ENCODE results near the gene TKFC. TPM values are rescaled to one million over a fixed set of nuclear protein-coding genes. Genes with fewer than 3 reads are reported as not detected.

Gene TKFC, protein sequence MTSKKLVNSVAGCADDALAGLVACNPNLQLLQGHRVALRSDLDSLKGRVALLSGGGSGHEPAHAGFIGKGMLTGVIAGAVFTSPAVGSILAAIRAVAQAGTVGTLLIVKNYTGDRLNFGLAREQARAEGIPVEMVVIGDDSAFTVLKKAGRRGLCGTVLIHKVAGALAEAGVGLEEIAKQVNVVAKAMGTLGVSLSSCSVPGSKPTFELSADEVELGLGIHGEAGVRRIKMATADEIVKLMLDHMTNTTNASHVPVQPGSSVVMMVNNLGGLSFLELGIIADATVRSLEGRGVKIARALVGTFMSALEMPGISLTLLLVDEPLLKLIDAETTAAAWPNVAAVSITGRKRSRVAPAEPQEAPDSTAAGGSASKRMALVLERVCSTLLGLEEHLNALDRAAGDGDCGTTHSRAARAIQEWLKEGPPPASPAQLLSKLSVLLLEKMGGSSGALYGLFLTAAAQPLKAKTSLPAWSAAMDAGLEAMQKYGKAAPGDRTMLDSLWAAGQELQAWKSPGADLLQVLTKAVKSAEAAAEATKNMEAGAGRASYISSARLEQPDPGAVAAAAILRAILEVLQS
- 23.9 and 29.1 TPM in 2 replicates for total RNA-seq

DNA sequence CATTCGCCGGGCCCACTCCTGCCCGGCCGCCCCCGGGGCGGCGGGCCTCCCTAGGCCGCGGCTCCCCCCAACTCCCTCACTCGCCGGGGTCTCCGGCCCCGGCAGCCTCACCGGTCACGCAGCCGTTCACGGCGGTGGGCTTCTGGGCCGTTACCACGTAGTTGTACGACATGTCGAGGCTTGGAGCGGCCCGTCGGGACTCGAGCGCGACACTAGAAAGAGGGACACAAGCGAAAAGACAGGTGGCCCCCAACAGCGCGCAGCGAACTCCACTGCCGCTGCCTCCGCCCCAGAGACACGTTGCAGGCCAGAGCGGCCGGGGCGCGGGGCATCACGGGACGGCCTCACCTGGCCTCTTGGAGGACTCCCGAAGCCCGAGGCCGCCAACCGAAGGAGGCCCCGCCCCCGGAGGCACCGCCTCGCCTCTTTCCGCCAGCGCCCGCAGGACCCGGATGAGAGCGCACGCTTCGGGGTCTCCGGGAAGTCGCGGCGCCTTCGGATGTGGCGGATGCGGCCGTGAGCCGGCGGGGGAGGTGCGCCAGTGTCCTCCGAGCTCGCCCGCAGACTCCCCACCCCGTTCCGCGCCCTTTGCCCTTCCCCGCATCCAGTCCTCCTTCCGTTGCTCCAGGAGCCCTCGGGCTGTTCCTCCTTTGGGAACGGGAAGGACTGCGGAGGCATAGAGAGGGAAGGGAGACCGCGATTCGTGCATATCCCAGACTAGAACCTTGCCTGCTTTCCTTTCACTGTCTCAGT is at the start of gene TKFC, which contains the start of gene DDB1:
TSS of gene TKFC (plus strand) at position 432 of the 753 bp plus-strand sequence. CDS start 1,501 bp downstream, outside the sequence.
TSS of gene DDB1 (minus strand) at position 309 of the 753 bp plus-strand sequence. CDS start at position 172, 137 bp downstream.

DNA sequence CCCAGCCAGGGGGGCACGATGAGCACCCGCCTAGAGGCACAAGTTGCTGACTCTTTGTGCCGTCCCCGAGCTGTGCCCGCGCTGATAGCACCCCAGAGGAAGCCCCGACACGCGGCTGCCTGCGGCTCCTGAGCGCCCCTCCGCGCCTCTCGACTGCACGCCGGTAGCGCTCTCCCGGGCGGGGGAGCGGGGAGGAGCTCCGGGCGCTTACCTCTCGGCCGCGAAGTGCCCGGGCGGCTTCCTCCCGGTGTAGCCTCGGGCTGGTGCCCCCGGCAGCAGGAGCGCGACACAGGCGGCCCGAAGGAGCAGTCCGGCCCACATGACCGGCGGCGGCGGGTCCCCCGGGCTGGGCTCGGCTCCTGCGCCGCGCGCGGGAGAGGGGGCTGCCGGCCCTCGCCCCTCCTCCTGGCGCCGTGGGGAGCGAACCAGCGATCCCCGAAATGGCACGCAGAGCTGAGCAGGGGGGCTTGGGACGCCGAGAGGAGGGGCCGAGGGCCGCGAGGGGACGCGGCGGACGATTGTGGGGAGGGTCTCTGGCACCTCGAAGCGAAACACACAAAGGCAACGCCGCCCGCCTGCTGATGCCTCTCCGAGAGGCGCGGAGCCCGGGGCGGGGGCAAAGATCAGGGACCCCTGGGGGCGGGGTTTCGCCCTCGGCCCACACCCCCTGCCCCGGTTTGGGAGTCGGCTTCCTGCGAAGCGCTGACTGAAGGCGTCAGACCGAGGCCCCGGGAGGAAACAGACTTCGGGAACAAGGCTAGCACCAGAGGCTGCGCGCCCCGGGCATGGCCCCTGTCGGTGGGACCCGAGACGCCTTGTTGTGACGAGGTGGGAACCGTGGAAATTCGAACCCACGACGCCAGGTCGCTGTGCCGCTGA is 38.1 kb upstream of the TKFC start, which contains the start of gene VWCE:
TSS of gene VWCE (minus strand) at position 600 of the 879 bp plus-strand sequence. CDS start at position 321, 279 bp downstream.

DNA sequence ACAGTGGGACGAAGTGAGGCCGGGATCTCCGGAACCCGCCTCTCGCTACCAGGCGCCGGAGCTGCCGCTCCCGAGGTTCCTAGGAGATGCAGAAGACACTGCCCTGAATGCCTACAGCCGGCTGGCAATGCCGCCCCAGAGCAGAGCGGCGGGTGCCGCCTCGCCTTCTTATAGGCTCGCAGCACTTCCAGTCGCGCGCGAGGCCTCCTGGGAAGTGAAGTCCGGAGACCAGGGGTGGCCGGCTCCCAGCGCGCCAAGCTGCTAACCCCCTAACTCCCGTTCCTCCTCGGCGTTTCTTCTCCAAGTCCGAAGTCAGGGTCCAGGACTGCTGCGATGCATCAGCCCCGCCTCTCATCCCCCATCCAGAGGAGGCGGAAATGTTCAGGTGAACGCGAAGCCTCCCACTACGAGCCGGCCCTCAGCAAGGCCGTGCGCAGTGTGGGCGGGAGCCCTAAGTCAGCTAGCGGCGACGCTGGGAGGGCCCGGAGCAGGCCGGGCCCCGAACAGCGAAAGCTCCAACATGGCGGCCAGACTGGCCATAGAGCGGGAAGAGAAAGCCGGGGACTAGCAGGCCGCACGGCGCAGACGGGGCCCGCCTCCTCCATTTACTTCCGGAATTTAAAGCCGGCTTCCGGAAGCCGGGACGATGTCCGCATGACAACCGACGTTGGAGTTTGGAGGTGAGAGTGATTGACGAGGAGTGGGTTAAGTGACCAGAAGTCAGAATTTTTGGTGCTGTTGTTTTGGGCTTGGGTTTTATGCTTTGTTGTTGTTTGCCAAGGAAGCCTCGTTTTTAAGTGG is 28.9 kb downstream of the TKFC start, which contains the start of the genes CYB561A3 and TMEM138:
TSS of gene CYB561A3 (minus strand) at position 142 of the 801 bp plus-strand sequence. CDS start 5,169 bp downstream, outside the sequence.
TSS of gene TMEM138 (plus strand) at position 634 of the 801 bp plus-strand sequence. CDS start 2,017 bp downstream, outside the sequence.

Other genes starting within 250 kb of the TKFC start
- gene CD5, start 230.7 kb upstream of the TKFC start, total RNA-seq = not detected in 2 replicates
- 12.9 and 16.2 TPM in 2 replicates for gene VPS37C, start 171.8 kb upstream of the TKFC start, total RNA-seq
- 0.73 and 2.2 TPM in 2 replicates for gene PGA3, start 129.7 kb upstream of the TKFC start, total RNA-seq
- gene PGA4, start 110.9 kb upstream of the TKFC start, total RNA-seq = under 0.01 and 0.37 TPM in 2 replicates
- gene PGA5, start 92.1 kb upstream of the TKFC start, total RNA-seq = 0.37 and 0.39 TPM in 2 replicates
- gene VWCE, start 37.9 kb upstream of the TKFC start, total RNA-seq = 3.1 and 8.1 TPM in 2 replicates
- 241 and 273 TPM in 2 replicates for gene DDB1, start 123 bp upstream of the TKFC start, total RNA-seq
- gene CYB561A3, start 28.7 kb downstream of the TKFC start, total RNA-seq = 28.2 and 29.4 TPM in 2 replicates
- gene TMEM138, start 29.1 kb downstream of the TKFC start, total RNA-seq = 23.1 and 25.6 TPM in 2 replicates
- gene TMEM216, start 59.4 kb downstream of the TKFC start, total RNA-seq = 4.7 and 5.1 TPM in 2 replicates
- 24.6 and 31.7 TPM in 2 replicates for gene CPSF7, start 96.7 kb downstream of the TKFC start, total RNA-seq
- 31.5 and 39.7 TPM in 2 replicates for gene SDHAF2, start 96.9 kb downstream of the TKFC start, total RNA-seq
- gene LRRC10B, start 175.5 kb downstream of the TKFC start, total RNA-seq = under 0.01 TPM in 1 of 2 replicates, not detected in the other
- 7.4 and 11.0 TPM in 2 replicates for gene SYT7, start 247.8 kb downstream of the TKFC start, total RNA-seq

Data from subcutaneous preadipocyte (primary cell).